K562 (cell line): ENCODE measurements around the gene KBTBD13.

Experiments
- CREM ChIP-seq: IDR thresholded peaks from 2 replicates; pipeline ENCODE4 v1.6.1; 2014; ENCODE audit warnings: antibody characterized with exemption, low read depth
- FIP1L1 ChIP-seq: fragments of 200-400 bp; formaldehyde crosslinking; IDR thresholded peaks from 2 replicates; pipeline ENCODE4 v1.6.1; 2018; ENCODE audit warnings: mild to moderate bottlenecking, low read depth, low read length; ENCODE audit not compliant: poor library complexity, severe bottlenecking
- MTA2 ChIP-seq: fragments of 450-650 bp; IDR thresholded peaks from 2 replicates; pipeline ENCODE4 v1.6.1; 2016; ENCODE audit warnings: low read depth
- NR2C2 ChIP-seq, 2 experiments: fragments of 200-800 bp in 1 of 2; sonication (Bioruptor generic) in 1 of 2; sonication (generic) in 1 of 2; formaldehyde crosslinking in 1 of 2; IDR thresholded peaks; 2 replicates each; pipeline versions ENCODE4 v1.6.1 to v1.8.0; 2016 to 2022; ENCODE audit warnings: mild to moderate bottlenecking in 1 of 2, missing compliant biosample characterization in 1 of 2, missing genetic modification characterization in 1 of 2, missing genetic modification reagents in 1 of 2
- POLR2AphosphoS2 ChIP-seq: IDR thresholded peaks from 2 replicates; pipeline ENCODE4 v1.6.1; 2012; ENCODE audit warnings: low read length, improper control_type of control experiment
- SMARCB1 ChIP-seq: IDR thresholded peaks from 2 replicates; pipeline ENCODE4 v1.6.1; 2011; ENCODE audit warnings: improper control_type of control experiment, low read depth; ENCODE audit not compliant: insufficient read length
- ZNF146 ChIP-seq: IDR thresholded peaks from one replicate; pipeline ENCODE4 v1.6.1; 2018; ENCODE audit warnings: missing compliant biosample characterization; ENCODE audit not compliant: unreplicated experiment
- TF ChIP-seq, protein P1 (sequence below): sonication (generic); formaldehyde crosslinking; IDR thresholded peaks from 2 replicates; pipeline ENCODE4 v1.8.1; 2023; ENCODE audit warnings: mild to moderate bottlenecking, missing genetic modification reagents, moderate library complexity
- TF ChIP-seq, protein P2 (sequence below), 3 experiments: IDR thresholded peaks in 2 of 3; conservative IDR thresholded peaks in 1 of 3; 2 replicates each; pipeline ENCODE4 v1.5.1; 2011 to 2012; ENCODE audit warnings: low read length in 3 of 3, mild to moderate bottlenecking in 3 of 3, control low read depth in 2 of 3, improper control_type of control experiment in 1 of 3, inconsistent platforms in 1 of 3, low read depth in 1 of 3, mixed read lengths in 1 of 3, moderate library complexity in 1 of 3; ENCODE audit not compliant: insufficient read depth in 2 of 3
- TF ChIP-seq, protein P3 (sequence below), 2 experiments: fragments of 450-650 bp; IDR thresholded peaks; 2 replicates each; pipeline ENCODE4 v1.6.1; 2018; ENCODE audit warnings: mild to moderate bottlenecking in 2 of 2, low read depth in 1 of 2; ENCODE audit not compliant: partially characterized antibody in 2 of 2
- TF ChIP-seq, protein P4 (sequence below): sonication (generic); formaldehyde crosslinking; IDR thresholded peaks from 2 replicates; pipeline ENCODE4 v1.8.1; 2022; ENCODE audit warnings: missing genetic modification reagents

DNA sequence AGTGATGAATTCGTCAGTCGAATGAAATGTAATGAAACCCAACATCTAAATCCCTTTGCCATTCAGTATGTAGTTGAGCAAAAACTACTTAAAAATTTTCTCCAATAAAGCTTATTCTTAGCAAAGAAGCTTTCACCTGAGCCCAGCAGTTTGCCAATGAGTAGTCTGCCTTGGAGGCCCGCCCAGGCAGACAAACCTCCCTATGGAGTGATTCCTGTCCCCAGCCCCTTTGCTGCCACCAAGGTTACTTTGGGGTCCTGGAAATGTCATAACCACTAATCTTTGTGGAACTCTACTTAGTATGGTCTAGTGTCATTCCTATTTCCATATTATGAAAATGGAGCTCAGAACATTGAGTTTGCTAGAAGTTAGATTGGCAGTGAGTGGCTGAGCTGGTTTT is 26.4 kb downstream of the KBTBD13 start:
- TF ChIP-seq, protein P1, sequence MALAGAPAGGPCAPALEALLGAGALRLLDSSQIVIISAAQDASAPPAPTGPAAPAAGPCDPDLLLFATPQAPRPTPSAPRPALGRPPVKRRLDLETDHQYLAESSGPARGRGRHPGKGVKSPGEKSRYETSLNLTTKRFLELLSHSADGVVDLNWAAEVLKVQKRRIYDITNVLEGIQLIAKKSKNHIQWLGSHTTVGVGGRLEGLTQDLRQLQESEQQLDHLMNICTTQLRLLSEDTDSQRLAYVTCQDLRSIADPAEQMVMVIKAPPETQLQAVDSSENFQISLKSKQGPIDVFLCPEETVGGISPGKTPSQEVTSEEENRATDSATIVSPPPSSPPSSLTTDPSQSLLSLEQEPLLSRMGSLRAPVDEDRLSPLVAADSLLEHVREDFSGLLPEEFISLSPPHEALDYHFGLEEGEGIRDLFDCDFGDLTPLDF (CRISPR knock-in tag) = no peak
- TF ChIP-seq, protein P2, sequence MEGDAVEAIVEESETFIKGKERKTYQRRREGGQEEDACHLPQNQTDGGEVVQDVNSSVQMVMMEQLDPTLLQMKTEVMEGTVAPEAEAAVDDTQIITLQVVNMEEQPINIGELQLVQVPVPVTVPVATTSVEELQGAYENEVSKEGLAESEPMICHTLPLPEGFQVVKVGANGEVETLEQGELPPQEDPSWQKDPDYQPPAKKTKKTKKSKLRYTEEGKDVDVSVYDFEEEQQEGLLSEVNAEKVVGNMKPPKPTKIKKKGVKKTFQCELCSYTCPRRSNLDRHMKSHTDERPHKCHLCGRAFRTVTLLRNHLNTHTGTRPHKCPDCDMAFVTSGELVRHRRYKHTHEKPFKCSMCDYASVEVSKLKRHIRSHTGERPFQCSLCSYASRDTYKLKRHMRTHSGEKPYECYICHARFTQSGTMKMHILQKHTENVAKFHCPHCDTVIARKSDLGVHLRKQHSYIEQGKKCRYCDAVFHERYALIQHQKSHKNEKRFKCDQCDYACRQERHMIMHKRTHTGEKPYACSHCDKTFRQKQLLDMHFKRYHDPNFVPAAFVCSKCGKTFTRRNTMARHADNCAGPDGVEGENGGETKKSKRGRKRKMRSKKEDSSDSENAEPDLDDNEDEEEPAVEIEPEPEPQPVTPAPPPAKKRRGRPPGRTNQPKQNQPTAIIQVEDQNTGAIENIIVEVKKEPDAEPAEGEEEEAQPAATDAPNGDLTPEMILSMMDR (IDR thresholded peaks at IDR 0.05 in 2 of 3, conservative IDR thresholded peaks at IDR 0.05 in 1 of 3; ENCODE audit: insufficient read depth in 2 of 3, low read depth in 1 of 3, low read length in 3 of 3) = no peak
- TF ChIP-seq SMARCB1 (no peak), MTA2 (no peak), NR2C2 (CRISPR knock-in tag; IDR thresholded peaks at IDR 0.05) (no peak), NR2C2 (tag; IDR thresholded peaks at IDR 0.05) (no peak), CREM (no peak), ZNF146 (no peak), POLR2AphosphoS2 (no peak), FIP1L1 (no peak)
- TF ChIP-seq, protein P3, sequence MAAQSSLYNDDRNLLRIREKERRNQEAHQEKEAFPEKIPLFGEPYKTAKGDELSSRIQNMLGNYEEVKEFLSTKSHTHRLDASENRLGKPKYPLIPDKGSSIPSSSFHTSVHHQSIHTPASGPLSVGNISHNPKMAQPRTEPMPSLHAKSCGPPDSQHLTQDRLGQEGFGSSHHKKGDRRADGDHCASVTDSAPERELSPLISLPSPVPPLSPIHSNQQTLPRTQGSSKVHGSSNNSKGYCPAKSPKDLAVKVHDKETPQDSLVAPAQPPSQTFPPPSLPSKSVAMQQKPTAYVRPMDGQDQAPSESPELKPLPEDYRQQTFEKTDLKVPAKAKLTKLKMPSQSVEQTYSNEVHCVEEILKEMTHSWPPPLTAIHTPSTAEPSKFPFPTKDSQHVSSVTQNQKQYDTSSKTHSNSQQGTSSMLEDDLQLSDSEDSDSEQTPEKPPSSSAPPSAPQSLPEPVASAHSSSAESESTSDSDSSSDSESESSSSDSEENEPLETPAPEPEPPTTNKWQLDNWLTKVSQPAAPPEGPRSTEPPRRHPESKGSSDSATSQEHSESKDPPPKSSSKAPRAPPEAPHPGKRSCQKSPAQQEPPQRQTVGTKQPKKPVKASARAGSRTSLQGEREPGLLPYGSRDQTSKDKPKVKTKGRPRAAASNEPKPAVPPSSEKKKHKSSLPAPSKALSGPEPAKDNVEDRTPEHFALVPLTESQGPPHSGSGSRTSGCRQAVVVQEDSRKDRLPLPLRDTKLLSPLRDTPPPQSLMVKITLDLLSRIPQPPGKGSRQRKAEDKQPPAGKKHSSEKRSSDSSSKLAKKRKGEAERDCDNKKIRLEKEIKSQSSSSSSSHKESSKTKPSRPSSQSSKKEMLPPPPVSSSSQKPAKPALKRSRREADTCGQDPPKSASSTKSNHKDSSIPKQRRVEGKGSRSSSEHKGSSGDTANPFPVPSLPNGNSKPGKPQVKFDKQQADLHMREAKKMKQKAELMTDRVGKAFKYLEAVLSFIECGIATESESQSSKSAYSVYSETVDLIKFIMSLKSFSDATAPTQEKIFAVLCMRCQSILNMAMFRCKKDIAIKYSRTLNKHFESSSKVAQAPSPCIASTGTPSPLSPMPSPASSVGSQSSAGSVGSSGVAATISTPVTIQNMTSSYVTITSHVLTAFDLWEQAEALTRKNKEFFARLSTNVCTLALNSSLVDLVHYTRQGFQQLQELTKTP (IDR thresholded peaks at IDR 0.05; ENCODE audit: low read depth in 1 of 2, partially characterized antibody in 2 of 2) = no peak
- TF ChIP-seq, protein P4, sequence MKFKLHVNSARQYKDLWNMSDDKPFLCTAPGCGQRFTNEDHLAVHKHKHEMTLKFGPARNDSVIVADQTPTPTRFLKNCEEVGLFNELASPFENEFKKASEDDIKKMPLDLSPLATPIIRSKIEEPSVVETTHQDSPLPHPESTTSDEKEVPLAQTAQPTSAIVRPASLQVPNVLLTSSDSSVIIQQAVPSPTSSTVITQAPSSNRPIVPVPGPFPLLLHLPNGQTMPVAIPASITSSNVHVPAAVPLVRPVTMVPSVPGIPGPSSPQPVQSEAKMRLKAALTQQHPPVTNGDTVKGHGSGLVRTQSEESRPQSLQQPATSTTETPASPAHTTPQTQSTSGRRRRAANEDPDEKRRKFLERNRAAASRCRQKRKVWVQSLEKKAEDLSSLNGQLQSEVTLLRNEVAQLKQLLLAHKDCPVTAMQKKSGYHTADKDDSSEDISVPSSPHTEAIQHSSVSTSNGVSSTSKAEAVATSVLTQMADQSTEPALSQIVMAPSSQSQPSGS (CRISPR knock-in tag) = no peak
